ENCODE data around the gene SIPA1L3. TPM values are rescaled to one million over a fixed set of nuclear protein-coding genes. Genes with fewer than 3 reads are reported as not detected.

Gene SIPA1L3
- total RNA-seq: 8.7 and 12.1 TPM in 2 replicates

DNA sequence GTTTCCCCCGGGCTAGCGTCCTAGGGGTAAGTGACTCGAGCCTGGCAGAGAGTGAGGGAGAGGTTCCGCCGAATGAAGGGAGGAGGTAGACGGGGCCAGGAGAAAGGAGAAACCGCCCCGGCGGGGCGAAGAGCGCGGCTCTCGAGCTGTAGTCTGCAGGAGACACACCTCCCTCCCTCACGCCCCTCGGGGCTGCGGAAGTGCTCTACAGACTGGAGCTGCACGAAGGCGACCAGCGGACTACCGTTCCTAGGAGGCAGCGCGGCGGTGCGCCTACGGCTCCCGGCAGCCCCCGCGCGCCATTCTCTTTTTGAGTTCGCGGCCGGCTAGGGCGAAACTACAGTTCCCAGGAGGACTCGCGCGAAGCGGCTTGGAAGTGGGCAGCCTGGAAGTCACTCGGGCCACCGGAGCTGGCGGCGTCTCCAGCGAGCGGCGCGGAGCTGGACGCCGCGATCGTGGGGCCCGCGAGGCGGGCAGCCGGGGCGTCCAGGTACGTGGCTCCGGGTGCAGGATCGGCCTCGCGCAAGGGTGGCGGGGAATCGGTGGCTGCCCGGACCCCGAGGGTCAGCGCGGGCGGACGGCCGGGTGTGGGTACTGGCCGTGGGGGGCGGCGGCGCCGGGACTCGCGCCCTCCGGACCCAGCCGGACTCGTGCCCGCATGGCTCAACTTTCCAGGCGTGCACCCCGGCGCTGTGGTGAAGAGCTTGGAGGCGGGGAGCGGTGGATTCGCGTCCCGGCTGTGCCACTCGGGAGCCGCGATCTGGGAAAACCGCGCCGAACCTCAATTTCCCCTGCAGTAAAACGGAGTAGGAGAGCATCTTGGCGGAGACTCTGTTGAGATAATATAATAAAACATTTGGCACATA, at the start of gene SIPA1L3:
SIPA1L3 (plus strand) TSS at position 340 of the 866 bp plus-strand sequence. CDS start 174,358 bp downstream, outside the sequence.

GRCh38 chr19:37905946-37906868, 801 bp upstream of the SIPA1L3 start, which contains the start of gene WDR87:
Gene WDR87 (minus strand): TSS chr19:37906594. CDS start chr19:37898239, 8,355 bp downstream.

GRCh38 chr19:38224014-38224862, 317.2 kb downstream of the SIPA1L3 start, which contains the start of gene DPF1:
Gene DPF1 (minus strand): TSS chr19:38224222. CDS start chr19:38224142, 80 bp downstream.

Other genes starting within 250 kb of the SIPA1L3 start
- 1.7 and 3.1 TPM in 2 replicates for gene ZNF607, start 187.4 kb upstream of the SIPA1L3 start, total RNA-seq
- gene ZNF573, start 127.6 kb upstream of the SIPA1L3 start, total RNA-seq: 3.4 and 5.5 TPM in 2 replicates
- gene WDR87, start 614 bp upstream of the SIPA1L3 start, total RNA-seq: not detected in 2 replicates

Data from dermis lymphatic vessel endothelial cell (primary cell).